Measurements from ENCODE around the gene STXBP2.

DNA sequence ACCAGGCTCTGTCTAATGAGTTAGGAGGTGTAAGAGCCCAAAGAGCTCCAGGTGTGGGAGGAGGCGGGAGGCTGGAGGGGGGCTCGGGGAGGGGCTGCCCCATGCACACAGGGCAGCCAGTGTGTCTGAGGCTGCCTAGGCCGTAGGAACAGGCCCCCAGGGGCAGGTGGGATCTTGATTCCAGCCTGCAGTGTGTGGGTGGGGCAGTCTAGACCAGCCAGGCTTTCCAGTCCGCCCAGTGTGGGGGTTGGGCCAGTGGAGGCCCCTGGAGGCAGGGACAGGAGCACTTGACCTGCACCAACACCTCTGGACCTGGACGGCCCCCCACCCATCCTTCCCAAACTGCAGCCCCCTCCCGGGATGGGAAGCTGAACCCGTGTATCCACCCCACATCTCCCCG lies 46.7 kb upstream of the STXBP2 start:
- TF ChIP-seq, protein P1, sequence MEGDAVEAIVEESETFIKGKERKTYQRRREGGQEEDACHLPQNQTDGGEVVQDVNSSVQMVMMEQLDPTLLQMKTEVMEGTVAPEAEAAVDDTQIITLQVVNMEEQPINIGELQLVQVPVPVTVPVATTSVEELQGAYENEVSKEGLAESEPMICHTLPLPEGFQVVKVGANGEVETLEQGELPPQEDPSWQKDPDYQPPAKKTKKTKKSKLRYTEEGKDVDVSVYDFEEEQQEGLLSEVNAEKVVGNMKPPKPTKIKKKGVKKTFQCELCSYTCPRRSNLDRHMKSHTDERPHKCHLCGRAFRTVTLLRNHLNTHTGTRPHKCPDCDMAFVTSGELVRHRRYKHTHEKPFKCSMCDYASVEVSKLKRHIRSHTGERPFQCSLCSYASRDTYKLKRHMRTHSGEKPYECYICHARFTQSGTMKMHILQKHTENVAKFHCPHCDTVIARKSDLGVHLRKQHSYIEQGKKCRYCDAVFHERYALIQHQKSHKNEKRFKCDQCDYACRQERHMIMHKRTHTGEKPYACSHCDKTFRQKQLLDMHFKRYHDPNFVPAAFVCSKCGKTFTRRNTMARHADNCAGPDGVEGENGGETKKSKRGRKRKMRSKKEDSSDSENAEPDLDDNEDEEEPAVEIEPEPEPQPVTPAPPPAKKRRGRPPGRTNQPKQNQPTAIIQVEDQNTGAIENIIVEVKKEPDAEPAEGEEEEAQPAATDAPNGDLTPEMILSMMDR (conservative IDR thresholded peaks at IDR 0.05 in 1 of 2, IDR thresholded peaks at IDR 0.05 in 1 of 2; ENCODE audit: extremely low read depth in 1 of 2, insufficient read depth in 1 of 2, low read depth in 1 of 2, low read length in 2 of 2): no peak
- TF ChIP-seq EZH2 (IDR thresholded peaks at IDR 0.05; ENCODE audit: borderline replicate concordance, low read length): no peak
